ENCODE results near the gene IRF8. TPM values are rescaled to one million over a fixed set of nuclear protein-coding genes. Genes with fewer than 3 reads are reported as not detected.

IRF8 gene
- total and polyA plus RNA-seq, 12 donors: 0.72 to 29.4 (median 2.1) TPM

GRCh38 chr16:85917959-85918358 lies 19.0 kb downstream of the IRF8 start:
- H3K27ac ChIP-seq: no peak overlapping the region
- no peak overlapping the region for H3K4me3 ChIP-seq
- H3K36me3 ChIP-seq: peaks cover 0 to 78% (median 0%) of the 10 kb centered on the region in 9 donors
- intact Hi-C loops (cut with DNase I): no loop called here
- DNase-seq (no peak), ATAC-seq (no peak)
- H3K4me1 ChIP-seq: peaks cover 0 to 37% (median 10%) of the 10 kb centered on the region in 9 donors
- peaks cover 0 to 2% (median 0%) of the 10 kb centered on the region in 7 donors for H3K27me3 ChIP-seq
- H3K9me3 ChIP-seq: no peaks in the 10 kb centered on the region
- WGBS, 2 donors: 85 to 91% methylated on average over 6 of the region's 6 CpGs
- TF ChIP-seq CTCF (IDR thresholded peaks at IDR 0.05): no peak

- Histone ChIP-seq H3K4me3 (no peak overlapping the region), H3K4me1 (peaks cover 0 to 33% (median 10%) of the 10 kb centered on the region in 9 donors), H3K36me3 (peaks cover 0 to 76% (median 0%) of the 10 kb centered on the region in 9 donors), H3K9me3 (no peaks in the 10 kb centered on the region), H3K27ac (no peak overlapping the region), H3K27me3 (peaks cover 0 to 6% (median 0%) of the 10 kb centered on the region in 7 donors)
- DNase-seq (no peak), ATAC-seq (no peak)
- intact Hi-C loops (cut with DNase I): no loop called here
- no peak for TF ChIP-seq CTCF (IDR thresholded peaks at IDR 0.05)
- WGBS, 2 donors: 97 to 99% methylated on average over 30 of the region's 30 CpGs
Observed at GRCh38 chr16:85918436-85918835, 19.5 kb downstream of the IRF8 start.

GRCh38 chr16:85919271-85920267 lies 20.6 kb downstream of the IRF8 start:
- no peak overlapping the region for H3K27ac ChIP-seq
- H3K4me1 ChIP-seq: peaks cover 0 to 23% (median 10%) of the 10 kb centered on the region in 9 donors
- no peak for TF ChIP-seq CTCF (IDR thresholded peaks at IDR 0.05)
- peaks cover 0 to 70% (median 0%) of the 10 kb centered on the region in 9 donors for H3K36me3 ChIP-seq
- intact Hi-C loops (cut with DNase I): no loop called here
- ATAC-seq (no peak), DNase-seq (no peak)
- H3K4me3 ChIP-seq: no peak overlapping the region
- H3K9me3 ChIP-seq: no peaks in the 10 kb centered on the region
- H3K27me3 ChIP-seq: peaks cover 0 to 15% (median 0%) of the 10 kb centered on the region in 7 donors
- 90% methylated on average over 29 of the region's 29 CpGs for WGBS, 2 donors

- no peak for TF ChIP-seq CTCF (IDR thresholded peaks at IDR 0.05)
Observed at GRCh38 chr16:85921026-85921425, 22.1 kb downstream of the IRF8 start.

More at GRCh38 chr16:85921026-85921425, 22.1 kb downstream of the IRF8 start:
- Histone ChIP-seq H3K4me3 (no peak overlapping the region), H3K9me3 (no peaks in the 10 kb centered on the region), H3K4me1 (peaks cover 0 to 13% (median 10%) of the 10 kb centered on the region in 9 donors), H3K27me3 (peaks cover 0 to 25% (median 3%) of the 10 kb centered on the region in 7 donors), H3K36me3 (peaks cover 0 to 56% (median 0%) of the 10 kb centered on the region in 9 donors), H3K27ac (no peak overlapping the region)
- 93 to 96% methylated on average over 14 of the region's 14 CpGs for WGBS, 2 donors
- intact Hi-C loops (cut with DNase I): no loop called here
- no peak for ATAC-seq
- DNase-seq: no peak

Data from heart right ventricle (tissue), 16 donors.